ENCODE data around the gene PRICKLE4.

DNA sequence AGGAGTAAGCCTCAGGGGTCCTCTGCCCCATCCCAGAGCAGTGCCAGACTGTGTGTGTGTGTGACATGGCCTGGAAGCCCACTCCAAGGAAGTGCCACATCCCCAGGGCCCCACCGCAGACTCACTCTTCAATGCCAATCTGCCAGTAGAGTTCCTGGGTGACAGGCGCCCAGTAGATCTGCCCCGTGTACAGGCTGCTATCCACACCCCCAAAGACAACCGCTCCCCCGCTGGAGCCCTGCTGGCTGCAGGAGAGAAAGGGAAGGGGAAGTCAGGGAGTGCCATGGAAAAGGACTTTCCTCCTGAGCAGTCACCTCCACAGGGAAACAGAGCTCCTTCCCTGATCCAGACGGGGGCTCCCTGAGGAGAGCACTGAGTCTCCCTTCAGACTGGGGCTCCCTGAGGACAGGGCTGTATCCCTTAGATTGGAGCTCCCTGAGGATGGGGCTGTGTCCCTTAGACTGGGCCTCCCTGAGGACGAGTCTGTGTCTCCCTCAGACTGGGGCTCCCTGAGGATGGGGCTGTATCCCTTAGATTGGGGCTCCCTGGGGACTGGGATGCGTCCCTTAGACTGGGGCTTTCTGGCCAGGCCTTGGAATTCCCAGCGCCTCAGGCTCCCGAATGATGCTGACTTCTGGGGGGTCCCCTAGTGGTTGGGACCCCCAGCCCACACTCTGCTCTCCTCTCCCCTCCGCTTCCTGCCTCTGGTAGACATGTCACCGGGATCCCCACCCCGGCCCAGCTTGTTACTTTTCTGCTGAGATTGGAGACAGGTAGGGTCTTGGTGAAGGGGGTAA, 40.0 kb upstream of the PRICKLE4 start:
- TF ChIP-seq, protein P1, sequence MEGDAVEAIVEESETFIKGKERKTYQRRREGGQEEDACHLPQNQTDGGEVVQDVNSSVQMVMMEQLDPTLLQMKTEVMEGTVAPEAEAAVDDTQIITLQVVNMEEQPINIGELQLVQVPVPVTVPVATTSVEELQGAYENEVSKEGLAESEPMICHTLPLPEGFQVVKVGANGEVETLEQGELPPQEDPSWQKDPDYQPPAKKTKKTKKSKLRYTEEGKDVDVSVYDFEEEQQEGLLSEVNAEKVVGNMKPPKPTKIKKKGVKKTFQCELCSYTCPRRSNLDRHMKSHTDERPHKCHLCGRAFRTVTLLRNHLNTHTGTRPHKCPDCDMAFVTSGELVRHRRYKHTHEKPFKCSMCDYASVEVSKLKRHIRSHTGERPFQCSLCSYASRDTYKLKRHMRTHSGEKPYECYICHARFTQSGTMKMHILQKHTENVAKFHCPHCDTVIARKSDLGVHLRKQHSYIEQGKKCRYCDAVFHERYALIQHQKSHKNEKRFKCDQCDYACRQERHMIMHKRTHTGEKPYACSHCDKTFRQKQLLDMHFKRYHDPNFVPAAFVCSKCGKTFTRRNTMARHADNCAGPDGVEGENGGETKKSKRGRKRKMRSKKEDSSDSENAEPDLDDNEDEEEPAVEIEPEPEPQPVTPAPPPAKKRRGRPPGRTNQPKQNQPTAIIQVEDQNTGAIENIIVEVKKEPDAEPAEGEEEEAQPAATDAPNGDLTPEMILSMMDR (IDR thresholded peaks at IDR 0.05; ENCODE audit: low read length), result no peak
- TF ChIP-seq EZH2 (optimal IDR thresholded peaks at IDR 0.05; ENCODE audit: low read depth, low read length), result no peak
